Ovary (tissue), 3 donors: ENCODE data around the gene PRELID3B.

ENCODE experiments used
- POLR2A ChIP-seq: fragments of 450-650 bp; IDR thresholded peaks from one replicate; pipeline ENCODE4 v1.6.1; 2017; ENCODE audit warnings: antibody characterized with exemption, mild to moderate bottlenecking, moderate library complexity
- TF ChIP-seq, protein P1 (sequence below), 3 donors: fragments of 450-650 bp in 2 of 3; fragments of 200-600 bp in 1 of 3; IDR thresholded peaks; one replicate each; pipeline versions ENCODE4 v1.5.1 to v1.8.0; 2016 to 2022; ENCODE audit warnings: antibody characterized with exemption in 3 of 3, mild to moderate bottlenecking in 1 of 3
- donor health status: DM: no; HTN: no; CAD: no.

DNA sequence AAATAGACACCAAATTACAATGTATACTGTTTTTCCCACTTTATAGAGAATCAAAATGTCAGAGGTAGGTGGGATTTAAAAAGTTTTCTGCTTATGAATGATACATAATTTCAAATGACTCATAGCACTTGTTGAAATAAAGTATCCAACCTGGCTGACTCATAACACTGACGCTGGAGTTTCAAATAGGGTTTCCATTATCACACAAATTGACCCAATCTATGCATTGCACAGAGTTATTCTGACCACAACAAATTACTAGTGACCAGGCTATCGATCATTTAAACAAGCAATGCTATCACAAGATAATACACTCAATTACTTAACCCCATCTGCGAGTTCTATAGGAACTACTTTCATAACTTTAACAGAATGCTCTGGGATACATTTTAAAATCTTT lies 31.9 kb upstream of the PRELID3B start:
- no peak for TF ChIP-seq POLR2A
- TF ChIP-seq, protein P1, sequence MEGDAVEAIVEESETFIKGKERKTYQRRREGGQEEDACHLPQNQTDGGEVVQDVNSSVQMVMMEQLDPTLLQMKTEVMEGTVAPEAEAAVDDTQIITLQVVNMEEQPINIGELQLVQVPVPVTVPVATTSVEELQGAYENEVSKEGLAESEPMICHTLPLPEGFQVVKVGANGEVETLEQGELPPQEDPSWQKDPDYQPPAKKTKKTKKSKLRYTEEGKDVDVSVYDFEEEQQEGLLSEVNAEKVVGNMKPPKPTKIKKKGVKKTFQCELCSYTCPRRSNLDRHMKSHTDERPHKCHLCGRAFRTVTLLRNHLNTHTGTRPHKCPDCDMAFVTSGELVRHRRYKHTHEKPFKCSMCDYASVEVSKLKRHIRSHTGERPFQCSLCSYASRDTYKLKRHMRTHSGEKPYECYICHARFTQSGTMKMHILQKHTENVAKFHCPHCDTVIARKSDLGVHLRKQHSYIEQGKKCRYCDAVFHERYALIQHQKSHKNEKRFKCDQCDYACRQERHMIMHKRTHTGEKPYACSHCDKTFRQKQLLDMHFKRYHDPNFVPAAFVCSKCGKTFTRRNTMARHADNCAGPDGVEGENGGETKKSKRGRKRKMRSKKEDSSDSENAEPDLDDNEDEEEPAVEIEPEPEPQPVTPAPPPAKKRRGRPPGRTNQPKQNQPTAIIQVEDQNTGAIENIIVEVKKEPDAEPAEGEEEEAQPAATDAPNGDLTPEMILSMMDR (IDR thresholded peaks at IDR 0.05), result no peak
